HG03469 (cell line): Measurements from ENCODE around the gene CABP4.
"Not testable (repeated sequence)": the region's sequence is repeated elsewhere in the genome, so short reads cannot be mapped to it uniquely, and the experiment has no call there.

ENCODE experiments used
- ATAC-seq: cut with Tn5 transposase; IDR thresholded peaks from one replicate; pipeline ENCODE4 v1.9.1; 2021; ENCODE audit warnings: mild to moderate bottlenecking, moderate library complexity, moderate number of reproducible peaks; ENCODE audit not compliant: unreplicated experiment

Gene CABP4

GRCh38 chr11:67418476-67419281 is 36.5 kb upstream of the CABP4 start:
- ATAC-seq, result no peak

GRCh38 chr11:67419325-67420049 is 35.7 kb upstream of the CABP4 start:
- no peak for ATAC-seq

DNA sequence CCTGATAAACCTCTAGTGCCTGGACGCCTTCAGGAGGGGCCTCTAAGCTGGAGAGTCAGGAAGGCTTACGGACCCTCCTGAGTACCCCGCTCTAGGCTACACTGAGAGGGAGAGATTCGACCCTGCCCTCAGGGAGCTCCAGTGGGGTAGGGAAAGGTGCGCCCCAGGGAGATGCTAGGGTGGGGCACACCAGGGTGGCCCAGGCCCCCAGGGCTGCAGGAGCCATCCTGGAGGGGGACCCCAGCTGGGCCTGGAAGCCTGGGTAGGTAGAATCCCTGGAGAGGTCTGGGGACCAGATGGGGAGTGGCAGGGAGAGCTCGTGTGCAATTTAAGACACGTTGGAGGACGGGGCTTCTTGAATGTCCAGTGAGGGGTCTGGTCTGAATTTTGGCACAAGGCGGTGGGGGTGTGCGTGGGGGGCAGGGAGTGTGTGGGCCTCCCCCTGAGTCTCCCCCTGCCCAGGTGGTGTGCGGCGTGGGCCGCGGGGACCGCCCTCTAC is 35.0 kb upstream of the CABP4 start:
- no peak for ATAC-seq

DNA sequence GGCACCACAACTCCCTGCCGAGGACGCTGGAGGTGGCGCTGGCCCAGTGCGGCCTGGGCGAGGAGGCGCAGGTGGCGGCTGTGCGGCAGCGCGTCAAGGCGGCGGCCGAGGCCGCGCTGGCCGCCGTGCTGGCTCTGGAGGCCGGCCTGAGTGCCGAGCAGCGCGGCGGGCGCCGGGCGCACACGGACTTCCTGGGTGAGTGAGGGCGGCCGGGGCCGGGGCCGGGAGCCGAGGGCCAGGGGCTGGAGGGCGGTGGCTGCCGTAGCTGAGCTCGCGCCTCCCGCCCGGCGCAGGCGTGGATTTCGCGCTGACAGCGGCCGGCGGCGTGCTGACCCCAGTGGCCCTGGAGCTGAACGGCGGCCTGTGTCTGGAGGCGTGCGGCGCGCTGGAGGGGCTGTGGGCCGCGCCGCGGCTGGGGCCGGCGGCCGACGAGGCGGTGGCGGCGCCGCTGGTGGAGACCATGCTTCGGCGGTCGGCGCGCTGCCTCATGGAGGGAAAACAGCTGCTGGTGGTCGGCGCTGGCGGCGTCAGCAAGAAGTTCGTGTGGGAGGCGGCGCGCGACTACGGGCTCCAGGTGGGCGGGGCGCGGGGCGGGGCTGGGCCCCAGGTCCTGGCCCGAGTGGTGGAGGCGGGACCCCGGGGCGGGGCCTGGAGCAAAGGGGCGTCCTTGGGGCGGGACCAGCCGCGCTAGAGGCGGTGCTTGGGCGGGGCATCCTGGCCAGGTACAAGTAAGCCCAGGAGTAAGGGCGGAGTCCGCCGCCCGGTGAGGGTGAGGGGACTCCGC is 34.3 kb upstream of the CABP4 start:
- ATAC-seq, result peak; percentile 52

DNA sequence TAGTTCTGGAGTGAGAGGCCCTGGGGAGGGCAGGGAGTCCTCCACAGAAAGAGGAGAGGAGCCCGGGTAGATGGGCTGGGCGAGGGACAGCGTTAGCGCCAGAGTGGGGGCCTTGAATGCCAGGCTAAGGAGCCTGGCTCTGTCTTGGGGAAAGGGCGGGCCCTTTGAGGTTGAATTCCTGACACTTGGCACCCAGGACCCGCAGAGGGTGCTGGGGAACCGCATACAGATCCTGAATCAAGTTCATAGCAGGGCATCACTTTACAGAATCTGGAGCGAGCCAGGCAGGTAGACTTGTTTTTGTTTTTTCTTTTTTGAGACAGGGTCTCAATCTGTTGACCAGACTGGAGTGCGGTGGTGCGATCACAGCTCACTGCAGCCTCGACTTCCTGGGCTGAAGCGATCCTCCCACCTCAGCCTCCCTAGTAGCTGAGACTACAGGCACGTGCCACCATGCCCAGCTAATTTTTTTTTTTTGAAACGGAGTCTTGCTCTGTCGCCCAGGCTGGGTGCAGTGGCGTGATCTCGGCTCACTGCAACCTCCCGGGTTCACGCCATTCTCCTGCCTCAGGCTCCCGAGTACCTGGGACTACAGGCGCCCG is 33.6 kb upstream of the CABP4 start:
- ATAC-seq, result no peak

GRCh38 chr11:67422891-67423290 is 32.3 kb upstream of the CABP4 start:
- no peak for ATAC-seq

GRCh38 chr11:67423466-67423865 is 31.7 kb upstream of the CABP4 start:
- ATAC-seq, result no peak

DNA sequence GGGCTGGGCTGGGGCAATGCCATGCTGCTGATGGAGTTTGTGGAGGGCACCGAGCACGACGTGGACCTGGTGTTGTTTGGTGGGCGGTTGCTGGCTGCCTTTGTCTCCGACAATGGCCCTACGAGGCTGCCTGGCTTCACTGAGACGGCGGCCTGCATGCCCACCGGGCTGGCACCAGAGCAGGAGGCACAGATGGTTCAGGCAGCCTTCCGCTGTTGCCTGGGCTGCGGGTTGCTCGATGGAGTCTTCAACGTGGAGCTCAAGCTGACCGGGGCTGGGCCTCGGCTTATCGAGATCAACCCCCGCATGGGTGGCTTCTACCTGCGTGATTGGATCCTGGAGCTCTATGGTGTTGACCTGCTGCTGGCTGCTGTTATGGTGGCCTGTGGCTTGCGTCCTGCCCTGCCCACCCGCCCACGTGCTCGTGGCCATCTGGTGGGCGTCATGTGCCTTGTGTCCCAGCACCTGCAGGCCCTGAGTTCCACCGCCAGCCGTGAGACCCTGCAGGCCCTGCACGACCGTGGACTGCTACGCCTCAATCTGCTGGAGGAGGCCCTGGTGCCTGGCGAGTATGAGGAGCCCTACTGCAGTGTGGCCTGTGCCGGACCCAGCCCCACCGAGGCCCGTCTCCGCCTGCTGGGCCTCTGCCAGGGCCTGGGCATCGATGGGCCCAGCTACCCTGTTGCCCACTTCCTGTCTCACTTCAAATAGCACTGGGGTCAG is 31.1 kb upstream of the CABP4 start:
- ATAC-seq, result no peak

- ATAC-seq, result not testable (repeated sequence)
These were observed 27.7 kb upstream of the CABP4 start for GRCh38 chr11:67427364-67427859.

DNA sequence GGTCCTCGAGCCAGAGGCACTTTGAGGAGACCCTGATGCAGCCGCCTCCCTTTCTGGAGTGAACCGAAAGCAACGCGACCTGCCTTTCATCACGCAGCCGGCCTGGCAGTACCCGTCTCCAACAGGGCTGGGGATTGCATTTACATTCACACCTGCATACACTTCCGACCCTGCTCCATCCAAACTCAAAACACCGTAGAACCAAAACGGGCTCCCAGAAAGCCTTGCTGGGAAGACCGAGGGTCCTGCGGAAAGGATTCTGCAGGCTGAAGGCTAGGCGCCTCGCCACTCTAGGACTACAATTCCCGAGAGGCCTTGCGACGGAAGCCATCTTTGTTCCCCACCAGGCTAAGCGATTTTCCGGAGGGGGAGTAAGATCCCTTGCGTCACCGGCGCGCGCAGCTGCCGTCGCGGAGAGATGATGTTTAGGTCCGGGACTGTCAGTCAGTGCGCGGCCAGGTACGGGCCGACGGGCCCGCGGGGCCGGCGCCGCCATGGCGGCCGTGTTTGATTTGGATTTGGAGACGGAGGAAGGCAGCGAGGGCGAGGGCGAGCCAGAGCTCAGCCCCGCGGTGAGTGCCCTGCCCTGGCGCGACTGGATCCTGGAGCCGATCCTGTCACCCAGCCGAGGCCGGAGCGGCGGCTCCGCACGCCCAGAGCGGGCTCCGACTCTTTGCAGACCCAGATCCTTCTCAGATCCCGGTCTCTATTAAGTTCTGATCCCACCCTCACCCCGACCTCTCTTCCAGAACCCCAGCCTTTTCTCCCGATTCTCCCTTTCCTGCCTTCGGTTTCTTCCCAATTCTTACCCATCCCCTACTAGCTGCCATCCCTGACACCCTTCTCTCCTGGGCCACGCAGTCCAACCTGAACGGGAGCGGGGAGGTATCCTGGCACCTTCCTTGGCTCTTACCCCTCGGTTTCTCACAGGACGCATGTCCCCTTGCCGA is 26.8 kb upstream of the CABP4 start, which contains the start of gene RPS6KB2:
RPS6KB2 (plus strand) TSS at position 443 of the 950 bp plus-strand sequence; CDS start at position 495, 52 bp downstream.
- peak; percentile 74 for ATAC-seq

GRCh38 chr11:67429038-67429668 is 26.0 kb upstream of the CABP4 start:
- no peak for ATAC-seq

- ATAC-seq, result no peak
These were observed 25.4 kb upstream of the CABP4 start for GRCh38 chr11:67429722-67430121.

DNA sequence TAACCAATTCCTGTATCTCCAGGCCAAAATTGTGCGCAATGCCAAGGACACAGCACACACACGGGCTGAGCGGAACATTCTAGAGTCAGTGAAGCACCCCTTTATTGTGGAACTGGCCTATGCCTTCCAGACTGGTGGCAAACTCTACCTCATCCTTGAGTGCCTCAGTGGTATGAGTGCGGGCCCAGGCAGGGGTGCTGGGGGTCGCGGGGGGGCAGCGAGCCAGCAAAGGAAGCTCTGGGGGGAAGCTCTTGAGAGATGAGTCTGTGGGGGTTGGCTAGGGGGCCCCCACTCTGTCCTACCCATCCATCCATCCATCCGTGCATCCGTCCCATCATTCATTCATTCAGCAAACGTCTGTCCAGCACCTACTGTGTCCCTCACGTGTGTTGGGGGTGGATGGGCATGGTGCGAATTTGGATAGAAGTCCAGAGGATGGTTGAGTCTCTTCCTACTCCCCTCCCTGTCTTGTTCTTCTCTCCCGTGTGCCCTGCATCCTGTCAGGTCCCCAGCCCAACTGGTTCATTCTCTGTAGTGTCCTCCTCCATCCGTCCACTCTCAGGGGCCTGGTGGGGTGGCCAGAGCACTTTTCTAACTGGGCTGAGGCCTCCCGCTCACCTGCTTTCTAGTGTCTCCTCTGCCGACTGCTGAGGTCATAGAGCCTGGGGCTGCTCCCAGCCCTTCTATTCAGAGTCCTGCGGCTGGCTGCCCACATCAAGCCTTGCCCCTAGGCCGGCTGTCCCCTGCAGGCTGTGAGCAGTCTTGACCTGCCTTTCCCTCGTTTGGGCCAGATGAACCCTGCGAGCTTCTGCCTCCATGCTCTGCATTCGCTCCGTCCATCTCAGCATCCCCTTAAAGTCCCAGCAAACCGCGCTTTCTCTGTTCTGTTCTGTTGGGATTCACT is 23.6 kb upstream of the CABP4 start:
- no peak for ATAC-seq

DNA sequence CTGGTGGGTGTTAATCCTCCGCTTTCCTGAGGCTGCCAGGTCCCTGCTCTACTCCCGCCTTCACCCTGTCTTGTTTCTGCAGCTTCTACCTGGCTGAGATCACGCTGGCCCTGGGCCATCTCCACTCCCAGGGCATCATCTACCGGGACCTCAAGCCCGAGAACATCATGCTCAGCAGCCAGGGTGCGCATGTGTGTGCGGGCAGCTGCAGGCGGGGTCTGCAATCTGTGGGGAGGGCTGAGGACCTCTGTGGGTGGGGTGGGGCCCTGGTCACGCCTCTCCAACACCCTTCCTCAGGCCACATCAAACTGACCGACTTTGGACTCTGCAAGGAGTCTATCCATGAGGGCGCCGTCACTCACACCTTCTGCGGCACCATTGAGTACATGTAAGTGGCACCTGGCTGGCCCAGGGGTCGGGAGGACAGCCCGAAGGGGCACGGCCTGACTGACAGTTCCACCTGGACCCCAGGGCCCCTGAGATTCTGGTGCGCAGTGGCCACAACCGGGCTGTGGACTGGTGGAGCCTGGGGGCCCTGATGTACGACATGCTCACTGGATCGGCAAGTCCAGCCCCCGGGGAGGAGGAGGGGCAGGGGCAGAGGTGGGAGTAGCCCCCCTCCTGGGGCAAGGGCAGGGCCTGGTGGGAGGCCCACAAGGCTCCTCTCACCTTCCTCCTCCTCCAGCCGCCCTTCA is 22.4 kb upstream of the CABP4 start:
- ATAC-seq, result no peak

DNA sequence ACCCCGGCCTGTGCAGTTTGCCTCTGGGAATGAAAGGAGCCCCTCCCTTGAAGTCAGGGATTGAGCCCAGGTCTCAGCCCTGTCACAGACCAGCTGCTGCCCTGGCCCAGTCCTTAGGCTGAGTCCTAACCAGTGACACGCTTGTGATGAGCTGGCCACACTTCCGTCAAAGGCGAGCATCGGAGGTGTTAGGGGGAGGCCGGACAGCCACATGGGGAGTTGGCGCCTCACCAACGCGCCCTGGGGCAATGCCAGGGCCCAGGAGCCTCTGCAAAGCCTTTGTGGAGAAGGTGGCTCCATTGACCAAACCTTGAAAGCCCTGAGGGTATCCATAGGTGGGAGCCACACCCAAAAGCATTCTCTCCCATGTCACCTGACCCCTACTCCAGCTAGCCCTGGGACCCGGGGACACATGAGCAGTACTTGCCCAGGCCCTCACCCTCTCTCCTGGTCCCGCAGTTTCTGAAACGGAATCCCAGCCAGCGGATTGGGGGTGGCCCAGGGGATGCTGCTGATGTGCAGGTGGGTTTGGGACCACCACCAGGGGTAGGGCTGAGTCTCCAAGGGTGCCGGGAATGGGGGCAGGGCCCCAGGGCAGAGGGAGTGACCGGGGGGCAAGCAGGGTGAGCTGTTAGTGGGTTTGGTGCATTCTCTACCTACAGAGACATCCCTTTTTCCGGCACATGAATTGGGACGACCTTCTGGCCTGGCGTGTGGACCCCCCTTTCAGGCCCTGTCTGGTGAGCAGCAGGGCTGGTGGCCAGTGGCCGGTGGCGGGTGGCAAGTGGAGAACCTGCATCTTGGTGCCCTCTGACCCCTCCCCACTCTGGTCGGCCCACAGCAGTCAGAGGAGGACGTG is 21.4 kb upstream of the CABP4 start:
- ATAC-seq, result no peak

- no peak for ATAC-seq
These were observed 20.7 kb upstream of the CABP4 start for GRCh38 chr11:67434395-67434881.
